Gastrocnemius medialis (tissue), 4 donors: Measurements from ENCODE around the gene KCNK2.

ENCODE experiments used
- POLR2A ChIP-seq, 2 donors: fragments of 450-650 bp; IDR thresholded peaks; one replicate each; pipeline ENCODE4 v1.6.1; 2017; ENCODE audit warnings: antibody characterized with exemption in 2 of 2, mild to moderate bottlenecking in 2 of 2, moderate library complexity in 2 of 2
- TF ChIP-seq, protein P1 (sequence below), 5 experiments: fragments of 450-650 bp in 3 of 5; fragments of 200-600 bp in 2 of 5; sonication (generic) in 2 of 5; IDR thresholded peaks in 4 of 5; conservative IDR thresholded peaks in 1 of 5; 1 replicate in 4 of 5; 2 replicates in 1 of 5; pipeline ENCODE4 v1.5.1; 2016 to 2019; ENCODE audit warnings: antibody characterized with exemption in 5 of 5, mild to moderate bottlenecking in 3 of 5, moderate library complexity in 3 of 5

GRCh38 chr1:215166886-215167285, 84.3 kb downstream of the KCNK2 start:
- TF ChIP-seq, protein P1, sequence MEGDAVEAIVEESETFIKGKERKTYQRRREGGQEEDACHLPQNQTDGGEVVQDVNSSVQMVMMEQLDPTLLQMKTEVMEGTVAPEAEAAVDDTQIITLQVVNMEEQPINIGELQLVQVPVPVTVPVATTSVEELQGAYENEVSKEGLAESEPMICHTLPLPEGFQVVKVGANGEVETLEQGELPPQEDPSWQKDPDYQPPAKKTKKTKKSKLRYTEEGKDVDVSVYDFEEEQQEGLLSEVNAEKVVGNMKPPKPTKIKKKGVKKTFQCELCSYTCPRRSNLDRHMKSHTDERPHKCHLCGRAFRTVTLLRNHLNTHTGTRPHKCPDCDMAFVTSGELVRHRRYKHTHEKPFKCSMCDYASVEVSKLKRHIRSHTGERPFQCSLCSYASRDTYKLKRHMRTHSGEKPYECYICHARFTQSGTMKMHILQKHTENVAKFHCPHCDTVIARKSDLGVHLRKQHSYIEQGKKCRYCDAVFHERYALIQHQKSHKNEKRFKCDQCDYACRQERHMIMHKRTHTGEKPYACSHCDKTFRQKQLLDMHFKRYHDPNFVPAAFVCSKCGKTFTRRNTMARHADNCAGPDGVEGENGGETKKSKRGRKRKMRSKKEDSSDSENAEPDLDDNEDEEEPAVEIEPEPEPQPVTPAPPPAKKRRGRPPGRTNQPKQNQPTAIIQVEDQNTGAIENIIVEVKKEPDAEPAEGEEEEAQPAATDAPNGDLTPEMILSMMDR (IDR thresholded peaks at IDR 0.05 in 4 of 5, conservative IDR thresholded peaks at IDR 0.05 in 1 of 5): no peak
- TF ChIP-seq POLR2A (IDR thresholded peaks at IDR 0.05): no peak
